HEK293 (cell line): ENCODE measurements around the gene CCDC78.

Experiments used
- CTCF ChIA-PET: fragments of 350-600 bp; formaldehyde crosslinking; extraction: SDS; loops from one replicate; lab custom pipeline; 2021; ENCODE audit warnings: antibody characterized with exemption; lab: Yijun Ruan, JAX
- POLR2A ChIA-PET: fragments of 300-600 bp; formaldehyde crosslinking; extraction: SDS; loops from one replicate; lab custom pipeline; 2020; ENCODE audit warnings: antibody characterized with exemption, inconsistent platforms; lab: Yijun Ruan, JAX
- H3K27ac ChIP-seq: fragments of 200-500 bp; sonication (Bioruptor generic); 2 replicates; pipeline ENCODE4 v1.5.1; 2014; ENCODE audit warnings: low read depth, low read length, control low read depth, inconsistent platforms; ENCODE audit errors: extremely low read depth
- H3K36me3 ChIP-seq, 2 experiments: fragments of 200-500 bp in 1 of 2; sonication (Bioruptor generic) in 1 of 2; 1 replicate in 1 of 2; 2 replicates in 1 of 2; pipeline ENCODE4 v1.5.1; 2014 to 2017; ENCODE audit warnings: inconsistent platforms in 2 of 2, low read length in 2 of 2; ENCODE audit not compliant: control insufficient read depth in 2 of 2, insufficient read depth in 1 of 2
- H3K4me1 ChIP-seq: fragments of 200-500 bp; sonication (Bioruptor generic); 2 replicates; pipeline ENCODE4 v1.5.1; 2014; ENCODE audit warnings: mild to moderate bottlenecking, low read length, inconsistent platforms; ENCODE audit not compliant: control insufficient read depth, insufficient read depth
- H3K4me3 ChIP-seq: 2 replicates; pipeline ENCODE4 v1.5.1; 2011; ENCODE audit warnings: low read depth, mild to moderate bottlenecking, control low read depth, low read length, moderate library complexity
- H3K9me3 ChIP-seq: fragments of 200-500 bp; sonication (Bioruptor generic); 2 replicates; pipeline ENCODE4 v1.5.1; 2014; ENCODE audit warnings: low read depth, low read length, inconsistent platforms; ENCODE audit not compliant: control insufficient read depth, insufficient read depth
- GLI2 ChIP-seq: fragments of 450-650 bp; formaldehyde crosslinking; IDR thresholded peaks from 2 replicates; pipeline ENCODE4; 2017; ENCODE audit warnings: missing biosample characterization, missing genetic modification characterization, low read depth, borderline replicate concordance
- IKZF3 ChIP-seq: fragments of 450-650 bp; IDR thresholded peaks from 2 replicates; pipeline ENCODE4 v1.5.0; 2018; ENCODE audit warnings: missing biosample characterization, mild to moderate bottlenecking, missing genetic modification characterization, moderate library complexity
- PATZ1 ChIP-seq: fragments of 450-650 bp; formaldehyde crosslinking; IDR thresholded peaks from 2 replicates; pipeline ENCODE4 v1.5.1; 2016; ENCODE audit warnings: missing biosample characterization, missing genetic modification characterization
- SCRT2 ChIP-seq: fragments of 450-650 bp; formaldehyde crosslinking; IDR thresholded peaks from 2 replicates; pipeline ENCODE4 v1.5.1; 2016; ENCODE audit warnings: missing biosample characterization, missing genetic modification characterization
- TRIM28 ChIP-seq: IDR thresholded peaks from 2 replicates; pipeline ENCODE4 v1.6.1; 2011; ENCODE audit warnings: low read length, control low read depth, borderline replicate concordance
- ZBTB1 ChIP-seq: fragments of 450-650 bp; formaldehyde crosslinking; IDR thresholded peaks from 2 replicates; pipeline ENCODE4 v1.5.1; 2016; ENCODE audit warnings: missing biosample characterization, missing genetic modification characterization
- ZNF10 ChIP-seq: fragments of 450-650 bp; formaldehyde crosslinking; IDR thresholded peaks from 2 replicates; pipeline ENCODE4 v1.5.1; 2017; ENCODE audit warnings: missing biosample characterization, missing genetic modification characterization
- ZNF121 ChIP-seq: fragments of 450-650 bp; formaldehyde crosslinking; IDR thresholded peaks from 2 replicates; pipeline ENCODE4 v1.5.1; 2016; ENCODE audit warnings: missing biosample characterization, missing genetic modification characterization
- ZNF202 ChIP-seq: fragments of 450-650 bp; formaldehyde crosslinking; IDR thresholded peaks from 2 replicates; pipeline ENCODE4 v1.5.1; 2016; ENCODE audit warnings: missing biosample characterization, missing genetic modification characterization, borderline replicate concordance
- ZNF239 ChIP-seq: fragments of 450-650 bp; formaldehyde crosslinking; IDR thresholded peaks from 2 replicates; pipeline ENCODE4 v1.5.1; 2016; ENCODE audit warnings: missing biosample characterization, missing genetic modification characterization
- ZNF24 ChIP-seq: fragments of 450-650 bp; formaldehyde crosslinking; IDR thresholded peaks from 2 replicates; pipeline ENCODE4 v1.5.1; 2016; ENCODE audit warnings: missing biosample characterization, missing genetic modification characterization
- ZNF335 ChIP-seq: fragments of 450-650 bp; formaldehyde crosslinking; conservative IDR thresholded peaks from 2 replicates; pipeline ENCODE4 v1.5.1; 2016; ENCODE audit warnings: missing biosample characterization, missing genetic modification characterization
- ZNF549 ChIP-seq: fragments of 450-650 bp; IDR thresholded peaks from 2 replicates; pipeline ENCODE4 v1.5.1; 2018; ENCODE audit warnings: missing biosample characterization, missing genetic modification characterization, mild to moderate bottlenecking, inconsistent platforms, moderate library complexity
- ZNF629 ChIP-seq: fragments of 450-650 bp; formaldehyde crosslinking; IDR thresholded peaks from 2 replicates; pipeline ENCODE4 v1.5.1; 2017; ENCODE audit warnings: missing biosample characterization, missing genetic modification characterization
- TF ChIP-seq, protein P1 (sequence below): fragments of 450-650 bp; formaldehyde crosslinking; IDR thresholded peaks from 2 replicates; pipeline ENCODE4; 2016; ENCODE audit warnings: missing biosample characterization, missing genetic modification characterization
- TF ChIP-seq, protein P2 (sequence below): fragments of 450-650 bp; formaldehyde crosslinking; IDR thresholded peaks from 2 replicates; pipeline ENCODE4 v1.5.1; 2016; ENCODE audit warnings: missing biosample characterization, missing genetic modification characterization

CCDC78 gene

GRCh38 chr16:749010-749409 is 22.8 kb upstream of the CCDC78 start:
- TF ChIP-seq ZNF24 = no peak
- no peak for TF ChIP-seq ZNF10 (tag by site-specific recombination)
- no peak for TF ChIP-seq TRIM28
- no peak for TF ChIP-seq ZNF629 (tag by site-specific recombination)
- no peak for TF ChIP-seq ZNF335
- TF ChIP-seq, protein P1, sequence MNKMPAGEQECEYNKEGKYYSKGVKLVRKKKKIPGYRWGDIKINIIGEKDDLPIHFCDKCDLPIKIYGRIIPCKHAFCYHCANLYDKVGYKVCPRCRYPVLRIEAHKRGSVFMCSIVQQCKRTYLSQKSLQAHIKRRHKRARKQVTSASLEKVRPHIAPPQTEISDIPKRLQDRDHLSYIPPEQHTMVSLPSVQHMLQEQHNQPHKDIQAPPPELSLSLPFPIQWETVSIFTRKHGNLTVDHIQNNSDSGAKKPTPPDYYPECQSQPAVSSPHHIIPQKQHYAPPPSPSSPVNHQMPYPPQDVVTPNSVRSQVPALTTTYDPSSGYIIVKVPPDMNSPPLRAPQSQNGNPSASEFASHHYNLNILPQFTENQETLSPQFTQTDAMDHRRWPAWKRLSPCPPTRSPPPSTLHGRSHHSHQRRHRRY (tag by site-specific recombination) = no peak
- ChIA-PET CTCF (interaction anchor here (0.5 to 2.1 kb wide), 5 partner anchors 10 to 310 kb away, joined by 3 to 7 read pairs (median 5); partner anchors contain the start of genes CHTF18 and RPUSD1), POLR2A (interaction anchor here (0.7 to 0.9 kb wide), 4 partner anchors 34 to 42 kb away, joined by 3 to 6 read pairs (median 3); no protein-coding TSS in a partner anchor)
- H3K9me3 ChIP-seq = no peaks in the 10 kb centered on the region
- H3K4me3 ChIP-seq = no peak overlapping the region
- no peaks in the 10 kb centered on the region for H3K36me3 ChIP-seq
- no peaks in the 10 kb centered on the region for H3K4me1 ChIP-seq
- no peak overlapping the region for H3K27ac ChIP-seq

- Histone ChIP-seq H3K4me1 (no peaks in the 10 kb centered on the region), H3K27ac (no peak overlapping the region), H3K36me3 (no peaks in the 10 kb centered on the region), H3K9me3 (no peaks in the 10 kb centered on the region), H3K4me3 (no peak overlapping the region)
- CTCF ChIA-PET = interaction anchor here (0.5 to 2.1 kb wide), 3 partner anchors 37 to 311 kb away, joined by 4 to 7 read pairs (median 5); partner anchors contain the start of genes CHTF18 and RPUSD1
- TF ChIP-seq ZNF121 (tag by site-specific recombination) = peak; percentile 76; the same call in 1 of the 2 replicates
- peak; percentile 71; the same call in 1 of the 2 replicates for TF ChIP-seq SCRT2
- TF ChIP-seq, protein P2, sequence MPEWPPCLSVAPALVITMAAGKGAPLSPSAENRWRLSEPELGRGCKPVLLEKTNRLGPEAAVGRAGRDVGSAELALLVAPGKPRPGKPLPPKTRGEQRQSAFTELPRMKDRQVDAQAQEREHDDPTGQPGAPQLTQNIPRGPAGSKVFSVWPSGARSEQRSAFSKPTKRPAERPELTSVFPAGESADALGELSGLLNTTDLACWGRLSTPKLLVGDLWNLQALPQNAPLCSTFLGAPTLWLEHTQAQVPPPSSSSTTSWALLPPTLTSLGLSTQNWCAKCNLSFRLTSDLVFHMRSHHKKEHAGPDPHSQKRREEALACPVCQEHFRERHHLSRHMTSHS = no peak
- POLR2A ChIA-PET = no interaction called here
Observed at GRCh38 chr16:747978-748746, 21.9 kb upstream of the CCDC78 start.

DNA sequence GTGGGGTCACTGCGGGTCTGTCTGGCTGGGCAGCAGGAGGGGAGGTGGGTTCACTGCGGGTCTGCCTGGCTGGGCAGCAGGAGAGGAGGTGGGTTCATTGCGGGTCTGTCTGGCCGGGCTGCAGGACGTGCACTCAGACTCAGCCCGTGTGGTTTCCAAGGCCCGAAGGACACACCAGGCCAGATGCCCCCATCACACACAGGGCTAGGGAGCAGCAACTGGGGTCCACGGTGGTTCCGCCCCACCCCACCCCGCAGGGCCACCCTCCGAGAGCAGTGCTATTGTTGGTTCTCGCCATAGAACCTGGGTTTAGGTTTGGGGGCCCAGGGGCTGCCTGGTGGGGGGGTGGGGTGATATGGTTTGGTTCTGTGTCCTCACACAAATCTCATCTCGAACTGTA is 20.4 kb upstream of the CCDC78 start:
- H3K36me3 ChIP-seq = no peaks in the 10 kb centered on the region
- TF ChIP-seq GLI2 (tag by site-specific recombination) (no peak), IKZF3 (tag by site-specific recombination) (no peak), ZNF202 (tag by site-specific recombination) (no peak), ZNF549 (no peak), ZNF239 (tag by site-specific recombination) (no peak)
- TF ChIP-seq, all 188 proteins: peak for 0
- Histone ChIP-seq H3K9me3 (no peaks in the 10 kb centered on the region), H3K27ac (no peak overlapping the region), H3K4me3 (no peak overlapping the region), H3K4me1 (no peaks in the 10 kb centered on the region)
- POLR2A ChIA-PET = no interaction called here
- CTCF ChIA-PET = no interaction called here

GRCh38 chr16:745739-746138 is 19.5 kb upstream of the CCDC78 start:
- CTCF ChIA-PET = interaction anchor here (0.6 to 3.8 kb wide), 12 partner anchors 10 to 629 kb away, joined by 3 to 11 read pairs (median 4); partner anchors contain the start of genes ANTKMT and MSLN
- POLR2A ChIA-PET = no interaction called here
- TF ChIP-seq ZBTB1 (tag by site-specific recombination) (no peak), PATZ1 (tag by site-specific recombination) (peak; percentile 31; the same call in 1 of the 2 replicates)

More at GRCh38 chr16:745739-746138, 19.5 kb upstream of the CCDC78 start:
- Histone ChIP-seq H3K27ac (no peak overlapping the region), H3K4me1 (no peaks in the 10 kb centered on the region), H3K4me3 (no peak overlapping the region), H3K9me3 (no peaks in the 10 kb centered on the region), H3K36me3 (no peaks in the 10 kb centered on the region)
